ENCODE measurements around the gene MRPL14.

DNA sequence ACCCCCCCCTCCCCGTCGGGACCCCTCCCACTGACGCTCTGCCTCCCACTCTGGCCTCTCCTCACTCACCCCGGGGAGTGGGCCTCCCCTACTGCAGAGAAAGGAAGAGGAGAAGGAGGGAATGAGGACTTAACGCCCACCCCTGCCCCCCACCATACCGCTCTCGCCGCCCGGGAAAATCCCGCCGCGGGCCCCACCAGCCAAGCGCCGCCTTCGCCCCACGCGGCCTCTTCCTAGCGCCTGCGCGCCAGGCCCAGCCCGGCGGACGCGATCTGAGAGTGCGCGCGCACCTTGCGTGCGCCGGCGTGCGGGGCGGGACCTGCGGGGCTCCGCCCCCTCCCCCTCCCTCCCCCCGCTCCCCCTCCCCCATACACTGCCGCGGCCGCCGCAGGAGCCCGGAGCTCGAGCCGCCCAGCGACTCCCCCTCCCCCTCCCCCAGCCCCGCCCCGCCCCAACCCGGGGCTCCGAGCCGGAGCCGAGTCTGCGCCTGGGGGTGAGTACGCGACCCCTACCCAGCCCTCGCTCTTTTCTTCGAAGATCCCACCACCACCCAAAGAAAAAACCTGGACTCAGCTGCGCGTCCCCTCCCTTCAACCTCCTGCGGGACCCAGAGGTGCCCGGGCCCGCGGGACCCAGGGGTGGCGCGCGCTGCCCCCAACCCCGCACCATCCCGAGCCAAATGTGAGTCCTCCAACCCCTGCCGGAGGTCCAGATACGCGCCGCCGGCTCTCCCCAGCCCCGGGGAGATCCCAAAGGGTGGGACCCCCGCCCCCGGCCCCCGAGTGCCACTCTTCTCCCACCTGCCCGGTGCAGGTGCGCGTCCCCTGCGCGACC lies at the start of gene MRPL14, which contains the start of gene TMEM63B:
- TF ChIP-seq, protein P1, sequence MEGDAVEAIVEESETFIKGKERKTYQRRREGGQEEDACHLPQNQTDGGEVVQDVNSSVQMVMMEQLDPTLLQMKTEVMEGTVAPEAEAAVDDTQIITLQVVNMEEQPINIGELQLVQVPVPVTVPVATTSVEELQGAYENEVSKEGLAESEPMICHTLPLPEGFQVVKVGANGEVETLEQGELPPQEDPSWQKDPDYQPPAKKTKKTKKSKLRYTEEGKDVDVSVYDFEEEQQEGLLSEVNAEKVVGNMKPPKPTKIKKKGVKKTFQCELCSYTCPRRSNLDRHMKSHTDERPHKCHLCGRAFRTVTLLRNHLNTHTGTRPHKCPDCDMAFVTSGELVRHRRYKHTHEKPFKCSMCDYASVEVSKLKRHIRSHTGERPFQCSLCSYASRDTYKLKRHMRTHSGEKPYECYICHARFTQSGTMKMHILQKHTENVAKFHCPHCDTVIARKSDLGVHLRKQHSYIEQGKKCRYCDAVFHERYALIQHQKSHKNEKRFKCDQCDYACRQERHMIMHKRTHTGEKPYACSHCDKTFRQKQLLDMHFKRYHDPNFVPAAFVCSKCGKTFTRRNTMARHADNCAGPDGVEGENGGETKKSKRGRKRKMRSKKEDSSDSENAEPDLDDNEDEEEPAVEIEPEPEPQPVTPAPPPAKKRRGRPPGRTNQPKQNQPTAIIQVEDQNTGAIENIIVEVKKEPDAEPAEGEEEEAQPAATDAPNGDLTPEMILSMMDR (IDR thresholded peaks at IDR 0.05 in 4 of 5, conservative IDR thresholded peaks at IDR 0.05 in 1 of 5) = no peak
- TF ChIP-seq POLR2A (IDR thresholded peaks at IDR 0.05) = peak; percentile 91 to 93

Measured in gastrocnemius medialis (tissue), 4 donors.